Lung (tissue), 12 donors: ENCODE measurements around the gene RIN3. TPM values are rescaled to one million over a fixed set of nuclear protein-coding genes. Genes with fewer than 3 reads are reported as not detected.

ENCODE experiments used
- ATAC-seq: fragments of 200-7000 bp; cut with Tn5 transposase; one replicate; pipeline ENCODE4 v1.9.1; 2020; ENCODE audit warnings: moderate number of reproducible peaks; ENCODE audit not compliant: insufficient read depth, low FRiP score
- DNase-seq, 3 donors: peaks; one replicate each; pipeline ENCODE4 v3.0.0-alpha.2; 2013 to 2017
- H3K27ac ChIP-seq, 2 donors: one replicate each; pipeline ENCODE4 v1.5.1; 2013; ENCODE audit warnings: mild to moderate bottlenecking in 2 of 2, moderate library complexity in 2 of 2, control low read depth in 1 of 2, inconsistent platforms in 1 of 2, low read depth in 1 of 2, low read length in 1 of 2
- H3K27me3 ChIP-seq, 3 donors: one replicate each; pipeline ENCODE4 v1.5.1; 2013; ENCODE audit warnings: low read length in 2 of 3; ENCODE audit not compliant: control insufficient read depth in 3 of 3, insufficient read depth in 3 of 3
- H3K36me3 ChIP-seq, 4 donors: one replicate each; pipeline ENCODE4 v1.5.1; 2013; ENCODE audit warnings: low read length in 4 of 4, mild to moderate bottlenecking in 1 of 4, moderate library complexity in 1 of 4; ENCODE audit not compliant: control insufficient read depth in 4 of 4, insufficient read depth in 4 of 4
- H3K4me1 ChIP-seq, 5 donors: one replicate each; pipeline ENCODE4 v1.5.1; 2013; ENCODE audit warnings: low read length in 5 of 5, mild to moderate bottlenecking in 2 of 5, moderate library complexity in 1 of 5; ENCODE audit not compliant: control insufficient read depth in 5 of 5, insufficient read depth in 5 of 5
- H3K4me3 ChIP-seq: one replicate; pipeline ENCODE4 v1.5.1; 2013; ENCODE audit warnings: mild to moderate bottlenecking, control low read depth, moderate library complexity
- H3K9ac ChIP-seq, 2 donors: one replicate each; pipeline ENCODE4 v1.5.1; 2013; ENCODE audit warnings: low read length in 2 of 2, control low read depth in 1 of 2; ENCODE audit not compliant: insufficient read depth in 1 of 2
- H3K9me3 ChIP-seq, 4 donors: one replicate each; pipeline ENCODE4 v1.5.1; 2013; ENCODE audit warnings: low read length in 3 of 4, mild to moderate bottlenecking in 1 of 4, moderate library complexity in 1 of 4; ENCODE audit not compliant: control insufficient read depth in 4 of 4, insufficient read depth in 3 of 4
- WGBS, 2 donors: extraction: QIAGEN DNeasy Blood & Tissue Kit; methylation state at CpG; one replicate each; pipeline ENCODE4 v1.1.7; 2013; 5-methylcytosine and 5-hydroxymethylcytosine counted together
- polyA plus RNA-seq, 2 donors: library from polyadenylated mRNA; stranded (reverse); fragments of 200-250 nt; gene quantifications; one replicate each; pipeline ENCODE4 v1.2.1, GENCODE V29; 2013
- total RNA-seq, 2 donors: library from RNA; depleted of rRNA in 1 of 2; stranded (reverse); fragments of >200 nt in 1 of 2; gene quantifications; one replicate each; pipeline ENCODE4 v1.2.1, GENCODE V29; 2014 to 2021
- TF ChIP-seq, protein P1 (sequence below): IDR thresholded peaks from 2 replicates; pipeline ENCODE4 v1.5.1; 2012; ENCODE audit warnings: mild to moderate bottlenecking; ENCODE audit errors: control extremely low read depth, extremely low read depth
- donor health status: control.
- donor health status: control.
- donor health status: Bipolar disorder and iron deficiency.
- donor health status: healthy.
- donor health status: DM: yes; HTN: yes; CAD: no.

RIN3 gene
- total and polyA plus RNA-seq, 4 donors: 19.3 to 55.5 (median 40.2) TPM

DNA sequence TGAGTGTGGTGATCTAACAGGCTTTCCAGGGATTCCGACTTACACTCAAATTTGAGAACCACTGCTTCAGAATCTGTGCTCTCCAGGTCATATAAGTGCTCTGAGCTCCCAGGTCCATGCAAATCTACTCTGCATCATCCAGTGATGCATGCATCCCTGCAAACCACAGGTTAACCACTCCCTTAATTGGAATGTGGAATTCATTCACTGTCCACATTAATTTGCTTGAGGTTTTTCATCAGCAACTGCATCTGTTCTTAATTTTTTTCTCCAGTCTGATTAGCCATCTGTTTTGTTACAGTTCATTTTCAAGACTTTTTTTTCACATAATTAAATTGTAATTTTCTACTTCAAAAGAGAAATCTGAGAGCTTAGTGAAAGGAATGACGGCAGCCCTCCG lies 43.4 kb upstream of the RIN3 start:
- no peaks in the 10 kb centered on the region for H3K27me3 ChIP-seq
- WGBS, 2 donors: 82 to 95% methylated on average over 3 of the region's 3 CpGs
- H3K9ac ChIP-seq: no peak overlapping the region
- DNase-seq (no peak), ATAC-seq (no peak)
- peaks cover 0 to 1% (median 0%) of the 10 kb centered on the region in 5 donors for H3K4me1 ChIP-seq
- H3K27ac ChIP-seq: no peak overlapping the region
- no peaks in the 10 kb centered on the region for H3K36me3 ChIP-seq
- TF ChIP-seq, protein P1, sequence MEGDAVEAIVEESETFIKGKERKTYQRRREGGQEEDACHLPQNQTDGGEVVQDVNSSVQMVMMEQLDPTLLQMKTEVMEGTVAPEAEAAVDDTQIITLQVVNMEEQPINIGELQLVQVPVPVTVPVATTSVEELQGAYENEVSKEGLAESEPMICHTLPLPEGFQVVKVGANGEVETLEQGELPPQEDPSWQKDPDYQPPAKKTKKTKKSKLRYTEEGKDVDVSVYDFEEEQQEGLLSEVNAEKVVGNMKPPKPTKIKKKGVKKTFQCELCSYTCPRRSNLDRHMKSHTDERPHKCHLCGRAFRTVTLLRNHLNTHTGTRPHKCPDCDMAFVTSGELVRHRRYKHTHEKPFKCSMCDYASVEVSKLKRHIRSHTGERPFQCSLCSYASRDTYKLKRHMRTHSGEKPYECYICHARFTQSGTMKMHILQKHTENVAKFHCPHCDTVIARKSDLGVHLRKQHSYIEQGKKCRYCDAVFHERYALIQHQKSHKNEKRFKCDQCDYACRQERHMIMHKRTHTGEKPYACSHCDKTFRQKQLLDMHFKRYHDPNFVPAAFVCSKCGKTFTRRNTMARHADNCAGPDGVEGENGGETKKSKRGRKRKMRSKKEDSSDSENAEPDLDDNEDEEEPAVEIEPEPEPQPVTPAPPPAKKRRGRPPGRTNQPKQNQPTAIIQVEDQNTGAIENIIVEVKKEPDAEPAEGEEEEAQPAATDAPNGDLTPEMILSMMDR: no peak
- H3K4me3 ChIP-seq: no peak overlapping the region
- peaks cover 0 to 13% (median 4%) of the 10 kb centered on the region in 4 donors for H3K9me3 ChIP-seq

DNA sequence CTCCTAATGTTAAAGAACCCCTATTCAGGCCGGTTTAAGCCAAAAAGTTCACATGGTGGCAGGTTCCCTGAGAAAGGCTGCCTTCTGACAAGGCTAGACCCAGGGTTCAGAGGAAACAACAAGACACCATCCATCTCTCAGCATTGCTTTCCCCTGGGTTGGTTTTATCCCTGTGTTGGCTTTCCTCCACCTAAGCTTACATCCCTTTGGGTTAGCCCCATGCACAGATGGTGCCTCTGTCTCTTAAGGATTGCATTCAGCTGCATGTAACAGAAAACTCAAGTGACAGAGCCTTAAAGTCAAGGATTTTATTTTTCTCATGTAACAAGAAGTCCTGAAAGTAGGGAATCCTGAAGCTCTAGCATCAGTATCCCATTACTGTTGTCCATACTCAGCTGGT lies 42.8 kb upstream of the RIN3 start:
- Histone ChIP-seq H3K9me3 (peaks cover 0 to 13% (median 4%) of the 10 kb centered on the region in 4 donors), H3K36me3 (no peaks in the 10 kb centered on the region), H3K4me3 (no peak overlapping the region), H3K27ac (no peak overlapping the region), H3K9ac (no peak overlapping the region), H3K27me3 (no peaks in the 10 kb centered on the region), H3K4me1 (peaks cover 0 to 3% (median 0%) of the 10 kb centered on the region in 5 donors)
- peak in 1 of 3 donors; percentile 2 for DNase-seq
- TF ChIP-seq, protein P1: no peak
- 98 to 100% methylated on average over 1 of the region's 1 CpG for WGBS, 2 donors
- no peak for ATAC-seq

DNA sequence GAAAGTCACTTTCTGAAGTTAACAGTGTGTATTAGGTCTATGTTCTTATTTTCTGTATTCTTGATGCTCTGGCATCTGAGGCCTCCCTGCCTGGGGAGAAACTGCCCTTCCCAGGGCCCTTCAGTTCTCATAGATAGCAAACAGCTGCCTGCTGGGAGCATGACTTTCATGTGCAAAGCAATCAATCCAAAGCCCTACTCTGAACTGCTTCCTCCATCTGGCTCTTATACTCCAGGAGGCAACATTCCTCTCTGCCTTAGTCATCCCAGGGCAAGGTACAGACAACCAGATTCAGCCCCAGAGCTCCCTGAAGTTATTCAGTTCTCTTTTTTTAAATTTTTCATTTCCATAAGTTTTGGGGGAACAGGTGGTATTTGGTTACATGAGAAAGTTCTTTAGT lies 41.7 kb upstream of the RIN3 start:
- Histone ChIP-seq H3K27me3 (no peaks in the 10 kb centered on the region), H3K4me1 (peaks cover 0 to 5% (median 1%) of the 10 kb centered on the region in 5 donors), H3K36me3 (no peaks in the 10 kb centered on the region), H3K4me3 (no peak overlapping the region), H3K27ac (no peak overlapping the region), H3K9me3 (peaks cover 0 to 8% (median 3%) of the 10 kb centered on the region in 4 donors), H3K9ac (no peak overlapping the region)
- TF ChIP-seq, protein P1: no peak
- peak in 1 of 3 donors; percentile 10 for DNase-seq
- ATAC-seq: no peak

DNA sequence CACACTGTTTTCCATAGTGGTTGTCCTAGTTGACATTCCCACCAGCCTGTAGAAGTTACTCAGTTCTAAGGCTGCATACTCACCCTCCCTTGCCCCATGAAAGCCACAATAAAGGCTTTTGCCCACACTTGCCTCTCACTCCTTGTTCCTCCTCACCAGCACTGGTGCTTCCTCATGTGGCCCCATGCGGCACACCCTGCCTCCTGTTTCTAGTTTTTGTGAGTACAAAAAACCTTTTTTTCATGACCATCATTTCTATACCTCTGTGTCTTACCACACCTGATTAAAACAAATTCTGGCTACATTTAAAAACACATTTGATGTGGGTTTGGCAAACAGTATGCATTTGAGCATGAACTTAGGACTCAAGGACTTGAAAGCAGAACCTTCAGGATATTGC lies 40.7 kb upstream of the RIN3 start:
- H3K9me3 ChIP-seq: no peaks in the 10 kb centered on the region
- DNase-seq (peak in 1 of 3 donors; percentile 4), ATAC-seq (no peak)
- H3K4me3 ChIP-seq: no peak overlapping the region
- peaks cover 0 to 5% (median 1%) of the 10 kb centered on the region in 5 donors for H3K4me1 ChIP-seq
- H3K27me3 ChIP-seq: no peaks in the 10 kb centered on the region
- H3K9ac ChIP-seq: no peak overlapping the region
- 31 to 63% methylated on average over 1 of the region's 1 CpG for WGBS, 2 donors
- H3K27ac ChIP-seq: no peak overlapping the region
- TF ChIP-seq, protein P1: no peak
- H3K36me3 ChIP-seq: no peaks in the 10 kb centered on the region
